Measurements from ENCODE around the gene LCP2. TPM values are rescaled to one million over a fixed set of nuclear protein-coding genes. Genes with fewer than 3 reads are reported as not detected.

The LCP2 gene
- total RNA-seq, 2 donors from 2014 or later, result 1.6 to 2.6 TPM

DNA sequence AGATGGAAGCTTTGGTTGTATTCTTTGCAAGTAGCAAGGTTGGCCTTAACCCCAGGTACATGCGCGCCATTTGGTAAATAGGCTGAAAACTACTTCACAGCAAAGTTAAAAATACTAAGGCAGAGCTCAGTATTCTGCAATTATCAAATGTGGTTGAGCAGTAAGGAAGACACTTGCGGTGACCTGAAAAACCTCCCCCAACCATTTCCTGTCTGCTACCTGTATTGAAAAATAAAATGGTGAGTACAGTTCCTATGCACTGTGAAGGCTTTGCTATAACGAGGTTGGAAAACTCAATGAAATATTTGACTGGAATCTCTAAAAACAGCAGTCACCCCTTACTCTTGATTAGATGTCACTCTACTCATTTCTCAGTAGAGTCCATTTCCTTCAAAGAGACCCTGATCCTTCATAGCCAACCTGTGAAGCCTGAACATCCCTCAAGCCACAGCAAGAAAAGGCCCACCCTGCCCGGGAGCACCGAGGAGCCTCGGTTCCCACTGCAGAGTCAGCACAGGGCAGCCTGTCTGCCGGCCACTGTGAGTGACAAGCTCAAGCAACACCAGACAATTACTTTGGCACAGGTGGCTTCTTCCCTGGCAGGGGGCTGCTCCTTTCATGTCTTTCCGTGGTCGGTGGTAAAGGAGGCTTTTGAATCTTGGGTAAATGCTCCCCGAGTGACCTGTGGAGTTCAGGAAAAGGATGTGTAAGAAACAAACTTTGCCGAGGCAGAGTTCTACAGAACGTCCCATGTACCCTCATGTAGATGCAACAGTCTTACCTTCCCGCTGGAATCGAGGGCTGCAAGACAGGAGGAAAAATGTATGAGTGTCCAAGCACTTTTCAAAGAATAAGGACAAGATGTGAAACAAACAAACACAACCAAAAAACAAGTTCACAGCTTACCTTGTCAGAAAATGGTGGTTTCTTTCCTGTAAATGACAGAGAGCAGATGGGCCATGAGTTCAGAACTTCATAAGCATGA is 35.2 kb downstream of the LCP2 start:
- DNase-seq (no peak), ATAC-seq (no peak)
- H3K27ac ChIP-seq, result no peak overlapping the region
- no peaks in the 10 kb centered on the region for H3K36me3 ChIP-seq (replicated peaks in 1 of 2; ENCODE audit: insufficient read depth in 1 of 2, low read depth in 2 of 2)
- H3K4me1 ChIP-seq, result no peaks in the 10 kb centered on the region
- WGBS, 2 donors, result 51 to 61% methylated on average over 12 to 15 of the region's 15 CpGs
- no peaks in the 10 kb centered on the region for H3K9me3 ChIP-seq
- H3K4me3 ChIP-seq, result no peak overlapping the region
- intact Hi-C loops (cut with DNase I), result loop anchor here (10.0 kb wide), 1 partner anchor 162 kb away; no protein-coding TSS in a partner anchor
- H3K27me3 ChIP-seq, result no peaks in the 10 kb centered on the region
- no peak for TF ChIP-seq POLR2A (IDR thresholded peaks at IDR 0.05)
- TF ChIP-seq, protein P1, sequence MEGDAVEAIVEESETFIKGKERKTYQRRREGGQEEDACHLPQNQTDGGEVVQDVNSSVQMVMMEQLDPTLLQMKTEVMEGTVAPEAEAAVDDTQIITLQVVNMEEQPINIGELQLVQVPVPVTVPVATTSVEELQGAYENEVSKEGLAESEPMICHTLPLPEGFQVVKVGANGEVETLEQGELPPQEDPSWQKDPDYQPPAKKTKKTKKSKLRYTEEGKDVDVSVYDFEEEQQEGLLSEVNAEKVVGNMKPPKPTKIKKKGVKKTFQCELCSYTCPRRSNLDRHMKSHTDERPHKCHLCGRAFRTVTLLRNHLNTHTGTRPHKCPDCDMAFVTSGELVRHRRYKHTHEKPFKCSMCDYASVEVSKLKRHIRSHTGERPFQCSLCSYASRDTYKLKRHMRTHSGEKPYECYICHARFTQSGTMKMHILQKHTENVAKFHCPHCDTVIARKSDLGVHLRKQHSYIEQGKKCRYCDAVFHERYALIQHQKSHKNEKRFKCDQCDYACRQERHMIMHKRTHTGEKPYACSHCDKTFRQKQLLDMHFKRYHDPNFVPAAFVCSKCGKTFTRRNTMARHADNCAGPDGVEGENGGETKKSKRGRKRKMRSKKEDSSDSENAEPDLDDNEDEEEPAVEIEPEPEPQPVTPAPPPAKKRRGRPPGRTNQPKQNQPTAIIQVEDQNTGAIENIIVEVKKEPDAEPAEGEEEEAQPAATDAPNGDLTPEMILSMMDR (IDR thresholded peaks at IDR 0.05), result no peak

DNA sequence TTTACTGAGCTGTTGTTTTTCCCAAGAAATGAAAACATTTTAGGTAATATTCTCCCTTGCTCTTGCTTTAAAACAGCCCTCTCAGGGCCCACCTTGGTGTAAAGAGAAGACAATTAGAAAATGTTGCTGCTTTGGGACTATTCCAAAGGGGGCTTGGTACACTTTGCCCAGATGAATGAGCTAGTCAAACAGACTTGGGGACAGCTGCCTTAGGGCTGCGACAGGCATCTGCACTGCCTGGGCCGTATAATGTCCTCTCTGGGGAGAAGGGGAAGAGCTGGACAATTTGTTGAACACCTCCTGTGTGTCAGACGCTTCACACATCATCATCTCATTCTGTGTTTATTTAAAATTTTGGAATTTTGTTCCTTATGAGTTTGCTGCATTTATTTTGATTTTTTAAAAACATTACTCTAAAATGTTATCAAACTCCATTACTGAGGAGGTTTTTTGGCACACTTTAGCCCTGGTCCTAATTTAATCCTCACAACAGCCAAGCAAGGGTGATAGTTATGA is 36.0 kb downstream of the LCP2 start:
- Histone ChIP-seq H3K4me1 (no peaks in the 10 kb centered on the region), H3K27ac (no peak overlapping the region), H3K9me3 (no peaks in the 10 kb centered on the region), H3K27me3 (no peaks in the 10 kb centered on the region), H3K36me3 (replicated peaks in 1 of 2; ENCODE audit: insufficient read depth in 1 of 2, low read depth in 2 of 2) (no peaks in the 10 kb centered on the region), H3K4me3 (no peak overlapping the region)
- ATAC-seq (no peak), DNase-seq (no peak)
- intact Hi-C loops (cut with DNase I), result loop anchor here (10.0 kb wide), 1 partner anchor 163 kb away; no protein-coding TSS in a partner anchor
- WGBS, 2 donors, result 67 to 80% methylated on average over 3 of the region's 3 CpGs
- TF ChIP-seq, protein P1 (IDR thresholded peaks at IDR 0.05), result no peak
- TF ChIP-seq POLR2A (IDR thresholded peaks at IDR 0.05), result no peak

DNA sequence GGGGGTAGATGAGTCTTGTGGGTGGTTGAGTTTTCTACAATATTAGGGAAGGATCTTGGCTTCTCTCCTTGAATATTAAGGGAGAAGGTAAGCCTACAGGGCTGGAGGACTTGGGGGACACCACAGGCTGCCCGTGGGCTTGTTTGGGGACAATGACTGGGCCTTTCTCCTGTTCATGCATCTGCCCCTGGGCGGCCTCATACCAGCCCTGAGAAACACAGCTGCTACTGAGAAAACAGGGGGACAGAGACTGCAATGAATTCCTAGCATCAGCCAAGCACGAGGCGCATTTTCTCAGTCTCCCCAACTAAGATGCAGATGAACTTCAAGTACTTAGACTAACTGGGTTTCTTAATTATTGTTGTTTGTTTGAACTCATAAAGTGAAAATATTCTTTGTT is 40.2 kb downstream of the LCP2 start:
- intact Hi-C loops (cut with DNase I), result no loop called here
- TF ChIP-seq, protein P1 (IDR thresholded peaks at IDR 0.05), result no peak
- TF ChIP-seq POLR2A (IDR thresholded peaks at IDR 0.05), result no peak

DNA sequence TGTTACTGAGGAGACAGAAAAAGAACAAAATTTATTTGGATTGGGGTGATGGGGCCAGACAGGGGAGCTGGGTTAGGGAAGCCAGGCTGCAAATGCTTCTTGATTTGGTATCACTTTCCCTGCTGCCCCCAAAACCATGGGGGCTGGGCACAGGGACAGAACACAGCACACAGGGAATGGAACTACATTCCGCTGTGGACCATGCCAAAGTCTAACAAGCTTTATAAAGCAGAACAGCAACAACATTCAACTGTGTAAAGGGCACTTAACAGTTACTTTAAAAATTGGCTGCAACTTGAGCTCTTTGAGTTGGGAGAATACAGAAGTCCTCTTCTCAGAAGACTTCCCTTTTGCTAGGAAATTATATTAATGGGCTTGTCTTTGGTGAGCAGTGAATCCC is 41.0 kb downstream of the LCP2 start:
- Histone ChIP-seq H3K27ac (no peak overlapping the region), H3K4me3 (no peak overlapping the region), H3K9me3 (no peaks in the 10 kb centered on the region), H3K36me3 (replicated peaks in 1 of 2; ENCODE audit: insufficient read depth in 1 of 2, low read depth in 2 of 2) (no peaks in the 10 kb centered on the region), H3K27me3 (no peaks in the 10 kb centered on the region), H3K4me1 (no peaks in the 10 kb centered on the region)
- intact Hi-C loops (cut with DNase I), result no loop called here
- DNase-seq, result no peak
- 86 to 87% methylated on average over 1 of the region's 1 CpG for WGBS, 2 donors
- no peak for ATAC-seq
- no peak for TF ChIP-seq POLR2A (IDR thresholded peaks at IDR 0.05)
- TF ChIP-seq, protein P1 (IDR thresholded peaks at IDR 0.05), result no peak

More for the DNA sequence above, 40.2 kb downstream of the LCP2 start:
- H3K36me3 ChIP-seq (replicated peaks in 1 of 2; ENCODE audit: insufficient read depth in 1 of 2, low read depth in 2 of 2), result no peaks in the 10 kb centered on the region
- no peaks in the 10 kb centered on the region for H3K27me3 ChIP-seq
- no peak for ATAC-seq
- WGBS, 2 donors, result 85 to 88% methylated on average over 4 of the region's 4 CpGs
- H3K27ac ChIP-seq, result no peak overlapping the region
- H3K9me3 ChIP-seq, result no peaks in the 10 kb centered on the region
- H3K4me3 ChIP-seq, result no peak overlapping the region
- no peaks in the 10 kb centered on the region for H3K4me1 ChIP-seq
- DNase-seq, result no peak
